Right ventricle myocardium inferior (tissue), 1 donor: Measurements from ENCODE around the gene NFATC3. TPM values are rescaled to one million over a fixed set of nuclear protein-coding genes. Genes with fewer than 3 reads are reported as not detected.

Experiments
- ATAC-seq: fragments of 200-7000 bp; cut with Tn5 transposase; one replicate; pipeline ENCODE4 v1.9.1; 2020; ENCODE audit warnings: mild to moderate bottlenecking, moderate library complexity
- DNase-seq: peaks from one replicate; pipeline ENCODE4 v3.0.0; 2021; ENCODE audit errors: missing footprints
- intact Hi-C: fragments of 100-400 bp; cut with DNase I; formaldehyde crosslinking; loops from one replicate; pipeline ENCODE4 v1.11.0; 2022
- total RNA-seq: library from RNA; stranded (reverse); fragmentation: NEBNext Ultra II Directional; extraction: Animal tissue kit (Norgen Biotek cat#: 25700); gene quantifications from one replicate; pipeline ENCODE4 v1.2.1, GENCODE V29; 2021
- donor health status: DM: no; HTN: yes; CAD: no; lungs with severe emphysema.

Gene NFATC3
- total RNA-seq, 1 donor from 2014 or later: 23.7 TPM

DNA sequence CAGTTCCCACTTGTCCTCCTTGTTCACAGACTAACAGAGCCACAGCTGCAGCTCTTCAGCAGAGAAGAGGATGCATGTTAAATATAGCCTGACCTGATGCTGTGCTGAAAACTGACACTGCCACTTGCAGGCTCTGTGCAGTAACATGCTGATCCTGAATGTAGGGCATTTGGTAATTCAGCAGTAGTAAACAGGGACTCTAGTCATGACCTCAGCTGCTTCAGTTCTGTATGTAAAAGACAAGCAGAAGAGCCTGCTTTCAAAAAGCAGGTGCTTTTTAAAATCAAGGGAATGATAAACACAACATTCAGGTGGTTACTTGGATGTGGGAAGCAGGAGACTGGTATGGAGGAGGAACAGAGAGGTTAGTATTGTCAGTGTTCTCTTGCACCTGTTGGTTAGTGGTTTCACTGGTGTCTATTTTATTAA, 116.9 kb downstream of the NFATC3 start:
- intact Hi-C loops: no loop called here
- no peak for DNase-seq

DNA sequence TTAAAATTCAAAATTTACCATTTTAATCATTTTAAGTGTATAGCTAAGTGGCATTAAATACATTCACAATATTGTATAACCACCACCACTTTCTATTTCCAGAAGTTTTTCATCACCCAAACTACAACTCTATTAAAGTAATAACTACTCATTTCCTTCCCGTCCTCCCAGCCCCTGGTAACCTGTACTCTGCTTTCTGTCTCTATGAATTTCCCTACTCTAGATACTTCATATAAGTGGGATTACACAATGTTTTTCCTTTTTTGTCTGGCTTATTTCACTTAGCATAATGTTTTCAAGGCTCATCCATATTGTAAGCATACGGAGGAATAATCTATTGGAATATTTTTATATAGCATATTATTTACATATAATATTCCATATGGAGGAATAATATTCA, 121.1 kb downstream of the NFATC3 start:
- DNase-seq: no peak
- intact Hi-C loops: no loop called here
- ATAC-seq: no peak

More for the DNA sequence above, 116.9 kb downstream of the NFATC3 start:
- ATAC-seq: peak; percentile 96

DNA sequence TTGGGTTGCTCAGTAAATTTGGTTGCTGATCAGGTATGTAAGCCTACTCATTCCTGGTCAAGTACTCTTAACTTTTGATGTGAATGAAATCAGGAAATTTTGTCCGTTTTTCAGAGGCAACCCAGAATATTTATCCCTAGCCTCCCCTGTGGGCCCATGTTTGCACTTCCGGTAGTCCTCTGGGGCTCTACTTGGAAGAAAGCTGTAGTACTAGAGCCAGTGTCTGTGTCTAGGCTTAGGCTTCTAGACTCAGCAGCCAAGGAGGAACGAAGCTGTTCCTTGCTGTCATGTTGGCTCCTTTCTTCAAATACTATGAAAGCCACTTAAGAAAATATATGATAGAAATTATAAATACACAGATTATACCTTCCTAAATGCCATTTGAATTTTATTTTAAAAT, 129.6 kb downstream of the NFATC3 start:
- peak; percentile 81 for ATAC-seq

DNA sequence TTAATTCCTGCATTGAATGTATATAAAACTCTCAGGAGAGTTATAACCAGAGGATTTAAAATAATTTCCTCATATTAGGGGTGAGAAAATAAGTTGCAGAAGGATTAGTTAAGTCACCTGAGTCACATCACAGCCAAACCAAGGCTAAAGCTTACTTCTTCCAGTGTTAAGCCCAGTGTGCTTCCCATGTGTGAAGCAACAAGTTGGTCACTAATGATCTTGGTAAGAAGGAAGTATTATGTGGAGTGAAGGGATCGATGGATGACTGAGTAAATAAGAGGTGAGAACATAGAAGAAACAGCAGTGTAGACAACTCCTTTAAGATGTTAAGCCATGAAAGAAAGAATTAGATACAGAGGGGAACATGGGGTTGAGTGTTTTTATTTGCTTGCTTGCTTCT, 130.1 kb downstream of the NFATC3 start:
- intact Hi-C loops: no loop called here
- ATAC-seq (no peak), DNase-seq (no peak)

More for the DNA sequence above, 129.6 kb downstream of the NFATC3 start:
- DNase-seq: no peak
- intact Hi-C loops: no loop called here

DNA sequence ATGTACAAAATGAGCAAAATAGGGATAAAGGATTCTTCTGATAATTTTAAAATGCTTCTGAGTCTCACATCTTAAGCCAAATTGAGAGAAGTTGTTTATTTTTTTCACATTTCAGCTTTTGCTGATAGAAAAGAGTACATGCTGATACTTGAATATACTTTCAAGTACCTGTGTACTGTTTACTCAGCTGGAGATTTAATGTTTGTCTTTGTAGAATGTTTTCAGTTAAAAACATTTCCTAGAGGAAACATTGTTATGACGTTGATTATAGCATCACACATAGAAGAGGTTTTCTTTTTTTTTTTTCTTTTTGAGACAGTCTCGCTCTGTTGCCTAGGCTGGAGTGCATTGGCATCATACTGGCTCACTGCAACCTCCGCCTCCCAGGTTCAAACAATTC, 131.1 kb downstream of the NFATC3 start:
- ATAC-seq (no peak), DNase-seq (no peak)
- intact Hi-C loops: no loop called here

DNA sequence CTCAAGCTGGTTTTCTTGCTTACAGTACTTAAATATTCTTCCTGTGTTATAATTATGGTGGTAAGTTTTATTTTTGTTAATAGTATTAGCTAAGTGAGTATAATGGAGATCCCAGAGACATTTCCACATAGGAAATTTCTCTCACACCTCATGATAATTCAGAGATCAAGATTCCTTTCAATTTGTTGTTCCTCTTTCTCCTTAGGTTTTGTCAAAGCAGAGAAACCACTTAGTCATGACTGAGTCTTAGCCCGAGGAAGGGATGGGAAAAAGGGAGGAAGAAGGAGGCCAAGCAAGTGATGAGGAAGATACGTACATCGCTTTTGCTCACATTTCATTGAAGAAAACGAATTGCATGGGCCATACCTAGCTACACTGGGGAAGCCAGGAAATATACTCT, 132.3 kb downstream of the NFATC3 start:
- no peak for ATAC-seq
- no peak for DNase-seq
- intact Hi-C loops: no loop called here

DNA sequence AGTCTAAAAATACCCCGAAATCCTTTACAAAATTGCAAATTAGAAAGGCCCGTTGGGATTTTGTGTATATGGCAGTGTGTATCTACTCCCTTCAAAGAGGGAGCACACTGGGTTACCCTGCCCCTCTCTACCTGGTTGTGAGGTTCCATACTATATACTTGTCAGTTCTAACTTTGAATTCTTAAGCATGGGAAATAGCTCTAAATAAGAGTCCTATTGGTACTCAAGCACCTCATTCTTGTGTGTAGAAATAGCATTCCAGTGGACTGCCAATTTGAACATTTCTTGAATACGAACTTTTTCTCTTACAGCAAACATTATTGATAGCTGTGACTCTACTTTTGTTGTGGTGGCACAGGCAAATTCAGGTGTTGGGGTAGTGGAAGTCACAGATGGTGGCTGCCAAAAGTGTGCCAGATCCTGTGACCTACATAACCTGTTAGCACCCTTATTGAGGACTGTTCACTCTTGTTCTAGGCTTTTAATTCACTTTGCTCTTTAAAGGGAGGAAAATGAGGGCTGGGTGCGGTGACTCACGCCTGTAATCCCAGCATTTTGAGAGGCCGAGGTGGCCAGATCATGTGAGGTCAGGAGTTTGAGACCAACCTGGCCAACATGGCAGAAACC, 134.7 kb downstream of the NFATC3 start:
- no peak for DNase-seq
- ATAC-seq: no peak
- intact Hi-C loops: no loop called here

DNA sequence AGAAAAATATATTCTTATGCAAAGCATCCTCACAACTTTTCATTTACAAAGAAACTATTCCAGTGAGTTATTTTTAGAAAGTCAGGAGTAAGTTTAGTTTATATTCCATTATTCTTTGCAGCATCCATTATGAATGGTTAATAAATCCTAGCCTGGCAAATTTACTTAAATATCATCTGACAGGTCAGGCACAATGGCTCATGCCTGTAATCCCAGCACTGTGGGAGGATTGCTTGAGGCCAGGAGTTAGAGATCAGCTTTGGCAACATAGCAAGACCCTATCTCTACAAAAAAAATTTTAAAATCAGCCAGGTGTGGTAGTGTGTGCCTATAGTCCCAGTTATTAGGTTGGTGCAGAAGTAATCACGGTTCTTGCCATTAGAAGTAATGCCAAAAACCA, 137.9 kb downstream of the NFATC3 start:
- no peak for DNase-seq
- intact Hi-C loops: no loop called here
- ATAC-seq: no peak

DNA sequence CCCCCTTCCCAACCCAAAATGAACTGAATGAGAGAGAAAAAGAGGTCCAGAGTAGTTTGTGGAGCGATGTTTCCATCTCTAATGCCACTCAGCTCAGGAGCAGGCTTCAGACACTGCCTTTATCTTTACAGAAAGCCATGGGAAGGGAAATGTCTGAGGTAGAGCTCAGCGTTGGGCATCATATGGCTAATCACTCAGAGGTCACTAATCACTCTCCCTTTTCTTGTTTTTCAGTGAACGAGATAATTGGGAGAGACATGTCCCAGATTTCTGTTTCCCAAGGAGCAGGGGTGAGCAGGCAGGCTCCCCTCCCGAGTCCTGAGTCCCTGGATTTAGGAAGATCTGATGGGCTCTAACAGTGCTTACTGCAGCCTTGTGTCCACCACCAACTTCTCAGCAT, 140.9 kb downstream of the NFATC3 start:
- ATAC-seq (no peak), DNase-seq (no peak)
- intact Hi-C loops: no loop called here

DNA sequence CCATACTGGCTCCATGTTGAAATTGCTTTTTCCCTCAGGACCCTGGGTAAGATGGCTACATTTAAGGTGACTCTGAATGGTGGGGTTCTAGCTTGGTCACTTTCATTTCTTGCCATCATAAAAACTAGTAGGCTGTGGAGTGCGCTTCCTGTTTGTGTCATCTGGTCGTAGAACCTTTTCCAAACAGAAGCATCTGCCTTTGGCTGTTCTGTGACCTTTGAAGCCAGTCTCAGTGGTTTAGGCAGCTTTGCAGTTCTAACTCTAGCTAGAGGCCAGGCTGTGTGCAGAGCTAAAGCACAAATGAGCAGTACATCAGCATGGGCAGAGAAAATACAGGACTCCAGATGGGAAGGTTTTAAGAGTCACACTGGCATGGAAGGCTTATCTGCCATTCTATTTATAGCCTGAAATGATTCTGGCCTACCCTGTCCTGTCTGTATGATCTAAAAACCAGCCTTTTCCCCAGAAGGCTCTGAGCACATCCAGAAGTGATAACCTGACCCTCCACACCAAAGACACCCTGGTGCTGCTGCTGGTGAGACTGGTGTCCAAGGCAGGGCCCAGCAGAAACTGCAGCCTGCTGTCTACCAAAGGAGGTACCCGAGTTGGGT, 142.1 kb downstream of the NFATC3 start:
- ATAC-seq (no peak), DNase-seq (no peak)
- intact Hi-C loops: no loop called here

DNA sequence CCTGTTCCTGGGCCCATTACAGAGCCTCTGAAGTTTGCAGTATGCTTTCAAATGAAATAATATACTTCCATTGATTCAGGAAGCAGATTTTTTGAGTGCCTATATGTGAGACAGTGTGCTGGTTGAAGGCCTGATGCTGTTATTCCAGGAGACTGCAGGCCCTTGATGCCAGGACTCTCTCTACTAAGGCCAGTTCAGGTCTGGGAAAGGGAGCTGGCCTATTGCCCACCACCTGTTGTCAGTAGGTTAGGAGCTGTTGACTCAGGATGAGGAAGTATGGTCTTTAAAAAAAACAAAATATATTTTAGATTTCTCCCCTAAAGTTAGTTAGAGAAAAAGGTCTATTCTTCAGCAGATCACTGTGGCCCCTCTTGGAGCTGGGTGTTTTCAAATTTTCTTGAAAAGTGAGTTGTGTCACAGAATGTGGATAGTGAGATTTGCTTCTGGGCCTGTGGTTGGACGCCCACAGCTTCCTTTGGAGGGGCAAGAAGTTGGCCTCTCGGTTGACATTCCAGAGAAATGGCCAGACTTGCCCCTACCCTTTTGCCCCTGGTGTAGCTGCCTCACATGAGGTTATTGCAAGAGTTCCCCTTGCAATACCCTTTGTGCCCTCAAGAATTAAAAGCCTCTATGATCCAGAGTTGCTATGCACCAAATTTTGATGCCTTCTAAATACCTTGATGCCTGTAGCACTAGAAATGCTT, 142.8 kb downstream of the NFATC3 start:
- DNase-seq (no peak), ATAC-seq (no peak)
- intact Hi-C loops: loop anchor here (2.0 kb wide), 2 partner anchors 133 to 235 kb away; no protein-coding TSS in a partner anchor

DNA sequence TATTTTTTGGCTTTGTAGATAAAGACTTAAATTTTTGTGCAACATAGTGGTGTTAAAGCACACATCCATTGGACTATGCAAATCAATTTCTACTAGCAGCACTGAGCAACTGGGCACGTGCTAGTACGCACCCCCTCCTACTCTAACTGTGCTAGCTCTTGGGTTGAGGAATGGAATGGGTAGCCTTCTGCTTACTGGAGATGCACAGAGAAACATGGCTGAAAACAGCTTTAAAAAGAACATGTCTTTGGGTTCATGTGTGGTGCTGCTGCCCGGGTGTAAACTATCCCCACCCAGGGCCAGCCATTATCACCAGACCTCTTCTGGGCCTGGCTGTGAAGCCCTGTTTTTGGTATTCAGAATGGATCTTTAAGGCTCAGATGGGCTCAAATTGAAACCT, 143.5 kb downstream of the NFATC3 start:
- DNase-seq (no peak), ATAC-seq (no peak)
- intact Hi-C loops: loop anchor here (2.0 kb wide), 2 partner anchors 134 to 236 kb away; no protein-coding TSS in a partner anchor

DNA sequence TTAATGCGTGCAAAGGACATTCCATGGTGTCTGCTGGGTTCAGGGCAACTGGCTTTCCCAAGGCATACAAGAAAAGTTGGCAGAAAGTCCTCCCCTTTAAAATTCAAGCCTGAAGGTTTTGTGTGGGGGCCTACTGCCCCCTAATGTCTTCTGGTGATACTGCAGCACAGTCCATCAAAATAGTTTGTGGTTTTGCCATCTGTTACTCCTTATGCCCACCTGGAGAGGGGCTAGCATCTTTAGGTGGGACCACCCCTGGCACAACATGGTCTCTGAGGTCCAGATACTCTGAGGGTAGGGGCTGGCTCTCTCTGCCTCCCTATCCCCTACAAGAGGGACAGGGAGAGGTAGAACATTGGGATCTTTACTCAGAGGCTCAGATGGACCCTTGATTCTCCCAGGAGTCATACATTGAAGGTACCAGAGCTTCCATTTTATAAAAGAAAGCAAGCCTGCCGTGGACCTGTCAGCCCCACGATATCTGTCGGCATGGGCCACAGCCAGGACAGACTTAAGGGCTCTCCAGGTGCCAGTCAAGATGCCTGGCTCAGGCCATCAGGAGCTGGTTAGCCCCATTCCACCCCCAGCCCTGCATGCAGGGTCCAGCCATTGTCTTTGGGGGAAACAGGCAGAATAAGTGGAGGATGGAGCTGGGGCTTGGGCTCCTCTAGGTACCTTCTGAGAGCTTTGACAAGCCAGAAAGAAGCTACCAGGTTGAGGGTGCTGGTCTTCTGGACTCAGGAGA, 144.4 kb downstream of the NFATC3 start:
- DNase-seq: no peak
- peak; percentile 36 for ATAC-seq
- intact Hi-C loops: loop anchor here (2.0 kb wide), 2 partner anchors 135 to 237 kb away; no protein-coding TSS in a partner anchor

DNA sequence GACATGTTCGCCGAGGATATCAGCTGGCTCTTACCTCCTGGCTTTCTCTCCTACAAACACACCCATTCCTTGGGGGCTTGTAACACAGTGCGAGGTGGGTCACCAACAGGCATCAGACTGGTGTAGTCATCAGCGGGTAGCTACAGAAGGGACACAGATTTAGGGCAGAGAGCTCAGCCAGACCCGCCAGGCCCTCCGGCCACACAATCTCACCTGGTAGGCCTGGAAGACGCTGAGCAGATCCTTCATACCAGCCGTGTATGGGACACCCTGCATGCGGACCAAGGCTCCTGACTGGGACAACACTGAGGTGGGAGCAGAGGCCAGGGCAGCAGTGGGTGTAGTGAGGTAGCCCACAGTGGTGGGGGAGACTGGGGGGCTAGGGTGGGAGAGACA, 145.0 kb downstream of the NFATC3 start:
- ATAC-seq (no peak), DNase-seq (no peak)
- intact Hi-C loops: no loop called here

DNA sequence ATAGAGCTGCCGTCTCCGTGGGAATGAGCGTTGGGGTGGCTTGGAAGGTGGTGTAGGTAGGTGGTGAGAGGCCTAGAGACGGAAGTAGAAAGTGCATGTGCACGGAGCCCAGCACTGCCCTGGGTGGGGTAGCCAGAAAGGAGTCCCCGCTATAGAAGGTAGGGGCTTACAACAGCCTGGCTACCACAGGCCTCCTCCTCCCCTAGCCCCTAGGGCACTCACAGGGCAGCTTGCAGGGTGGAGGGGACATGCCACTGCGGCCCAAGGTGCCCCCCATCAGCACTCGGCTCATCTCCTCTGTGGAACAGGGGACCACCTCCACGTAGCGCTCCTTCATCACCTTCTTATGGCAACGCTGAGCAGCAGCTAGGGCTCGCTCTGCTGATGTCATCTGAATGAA, 145.8 kb downstream of the NFATC3 start:
- intact Hi-C loops: no loop called here
- no peak for DNase-seq
- ATAC-seq: no peak

DNA sequence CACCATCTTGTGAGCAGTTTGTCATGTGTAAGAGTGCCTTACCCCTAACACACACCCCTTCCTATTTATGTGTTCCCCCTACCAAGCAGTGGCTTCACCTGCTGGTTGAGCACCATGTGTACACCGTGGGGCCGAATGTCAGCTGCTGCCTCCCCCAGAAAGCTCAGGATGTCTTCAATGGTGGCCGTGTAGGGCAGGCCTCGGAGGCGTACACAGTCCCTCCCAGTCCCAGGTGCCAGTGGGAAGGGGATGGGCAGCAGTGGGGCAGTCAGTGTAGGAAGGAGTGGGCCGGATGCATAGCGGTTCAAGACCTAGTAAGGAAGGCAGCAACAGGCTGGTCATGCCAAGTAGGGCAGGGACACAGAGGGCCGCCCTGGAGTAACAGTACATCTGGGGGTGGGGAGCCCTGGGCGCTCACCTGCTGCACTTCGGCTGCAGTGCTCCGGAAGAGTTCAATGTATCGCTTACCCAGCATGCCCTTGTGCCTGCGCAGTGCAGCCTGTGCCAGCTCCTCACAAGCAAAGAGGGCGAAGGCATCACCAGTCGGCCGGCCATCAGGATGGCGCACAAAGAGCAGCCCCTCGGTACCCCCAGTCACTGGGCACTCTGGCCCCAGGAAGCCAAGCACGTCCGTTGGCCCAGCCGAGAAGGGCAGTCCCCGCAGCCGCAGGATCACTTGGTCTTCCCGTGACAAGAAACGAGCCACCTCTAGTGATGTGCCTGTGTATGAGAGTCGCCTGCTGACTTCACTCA, 146.4 kb downstream of the NFATC3 start:
- no peak for ATAC-seq
- intact Hi-C loops: no loop called here
- no peak for DNase-seq

DNA sequence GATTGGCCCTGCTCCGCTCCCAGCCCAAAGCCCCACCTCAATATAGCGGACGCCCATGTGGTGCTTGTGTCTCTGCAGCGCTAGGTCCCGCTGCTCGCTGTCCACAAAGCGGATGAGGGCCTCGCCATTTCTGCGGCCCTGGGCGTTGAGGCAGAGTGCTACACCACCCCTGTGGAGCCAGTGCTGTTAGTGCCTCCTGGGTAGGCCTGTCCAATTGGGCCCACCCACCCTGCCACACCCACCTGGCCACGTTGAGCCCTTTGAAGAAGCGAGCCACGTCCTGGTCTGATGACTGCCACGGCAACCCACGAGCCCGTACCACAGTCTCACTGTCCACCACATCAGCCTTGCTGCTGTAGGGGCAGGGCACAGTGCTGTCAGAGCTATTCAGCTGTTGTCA, 147.2 kb downstream of the NFATC3 start:
- no peak for ATAC-seq
- intact Hi-C loops: no loop called here

DNA sequence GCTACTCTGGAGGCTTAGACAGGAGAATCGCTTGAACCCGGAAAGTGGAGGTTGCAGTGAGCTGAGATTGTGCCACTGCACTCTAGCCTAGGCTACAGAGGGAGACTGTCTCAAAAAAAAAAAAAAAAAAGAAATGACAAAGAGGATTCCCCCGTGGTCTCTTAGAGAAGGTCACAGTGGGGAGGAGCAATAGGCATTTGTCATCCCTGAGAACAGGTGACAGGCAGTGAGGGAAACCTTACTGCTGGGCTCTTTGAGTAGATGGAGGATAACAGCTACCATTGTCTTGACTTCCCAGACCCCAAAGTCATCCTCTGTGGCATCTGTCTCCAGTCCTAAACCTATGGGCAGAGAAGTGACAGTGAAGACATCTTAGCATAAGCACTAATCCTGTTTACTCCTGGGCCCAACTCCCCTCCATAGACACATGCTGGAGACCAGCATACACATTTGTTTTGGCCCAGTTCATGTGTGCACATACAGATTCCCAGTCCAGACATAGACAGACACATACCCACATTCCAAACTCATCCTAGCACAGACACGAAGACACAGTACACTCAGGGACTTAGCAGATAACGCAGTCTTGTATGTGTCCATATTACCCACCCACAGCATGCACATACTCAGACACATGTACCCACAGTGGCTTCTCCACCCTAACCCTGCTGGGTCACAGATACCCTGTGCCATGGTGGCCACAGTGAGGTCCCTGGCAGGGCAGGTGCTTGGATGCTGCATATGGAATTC, 148.1 kb downstream of the NFATC3 start:
- intact Hi-C loops: no loop called here

More for the DNA sequence above, 147.2 kb downstream of the NFATC3 start:
- DNase-seq: no peak

More for the DNA sequence above, 148.1 kb downstream of the NFATC3 start:
- ATAC-seq: no peak
- DNase-seq: no peak
